PC-3 (cell line): ENCODE data around the gene CHID1. TPM values are rescaled to one million over a fixed set of nuclear protein-coding genes. Genes with fewer than 3 reads are reported as not detected.

Experiments
- ATAC-seq: fragments of 200-7000 bp; cut with Tn5 transposase; 2 replicates; pipeline ENCODE4 v1.9.1; 2020; ENCODE audit warnings: mild to moderate bottlenecking, moderate library complexity
- BruUV-seq: library from RNA; stranded (reverse); fragments of 400-500 nt; replicated peaks from 2 replicates; lab custom pipeline; 2021; lab: Mats Ljungman, UMichigan
- CTCF ChIA-PET: fragments of 300-600 bp; sonication (Branson Sonifier 250); formaldehyde crosslinking; loops from one replicate; lab custom pipeline; 2022; ENCODE audit warnings: antibody characterized with exemption; lab: Charles Lee
- POLR2A ChIA-PET: fragments of 300-600 bp; sonication (Branson Sonifier 250); formaldehyde crosslinking; loops from one replicate; lab custom pipeline; 2022; ENCODE audit warnings: antibody characterized with exemption; ENCODE audit not compliant: unreplicated experiment; lab: Charles Lee
- DNase-seq: peaks from one replicate; pipeline ENCODE4 v3.0.0-alpha.2; 2015
- H2AFZ ChIP-seq: fragments of 300-600 bp; sonication (generic); 2 replicates; pipeline ENCODE4 v1.6.0; 2016; ENCODE audit warnings: antibody characterized with exemption, low read length
- H3F3A ChIP-seq: fragments of 300-600 bp; sonication (generic); one replicate; pipeline ENCODE4 v1.6.0; 2017; ENCODE audit warnings: antibody characterized with exemption, low read length, control low read depth, mild to moderate bottlenecking; ENCODE audit not compliant: unreplicated experiment
- H3K27ac ChIP-seq: fragments of 300-600 bp; sonication (generic); 2 replicates; pipeline ENCODE4 v1.5.1; 2016; ENCODE audit warnings: mild to moderate bottlenecking, low read length
- H3K27me3 ChIP-seq: fragments of 300-600 bp; sonication (generic); 2 replicates; pipeline ENCODE4 v1.6.1; 2016; ENCODE audit warnings: low read length, mixed read lengths
- H3K36me3 ChIP-seq: fragments of 300-600 bp; sonication (generic); 2 replicates; pipeline ENCODE4 v1.6.1; 2016; ENCODE audit warnings: low read depth, mixed run types, low read length, mixed read lengths
- H3K4me1 ChIP-seq: fragments of 300-600 bp; sonication (generic); 2 replicates; pipeline ENCODE4 v1.5.1; 2016; ENCODE audit warnings: low read length; ENCODE audit not compliant: insufficient read depth
- H3K4me2 ChIP-seq: fragments of 300-600 bp; sonication (generic); 2 replicates; pipeline ENCODE4 v1.6.0; 2016; ENCODE audit warnings: low read length
- H3K4me3 ChIP-seq: fragments of 300-600 bp; sonication (generic); 2 replicates; pipeline ENCODE4 v1.5.1; 2016; ENCODE audit warnings: mild to moderate bottlenecking, low read length, mixed read lengths
- H3K79me2 ChIP-seq: fragments of 300-600 bp; sonication (generic); 2 replicates; pipeline ENCODE4 v1.6.1; 2017; ENCODE audit warnings: low read length, mixed read lengths
- H3K9ac ChIP-seq: fragments of 300-600 bp; sonication (generic); 2 replicates; pipeline ENCODE4 v1.6.0; 2016; ENCODE audit warnings: mild to moderate bottlenecking, low read length
- H3K9me2 ChIP-seq: fragments of 300-600 bp; sonication (generic); replicated peaks from 2 replicates; pipeline ENCODE4 v1.6.1; 2016; ENCODE audit warnings: mixed run types, low read length, mixed read lengths
- H3K9me3 ChIP-seq: fragments of 300-600 bp; sonication (generic); 2 replicates; pipeline ENCODE4 v1.6.1; 2016; ENCODE audit warnings: low read length, mixed read lengths
- H4K20me1 ChIP-seq: fragments of 300-600 bp; sonication (generic); 2 replicates; pipeline ENCODE4 v1.6.1; 2016; ENCODE audit warnings: low read length, mixed read lengths
- EZH2 ChIP-seq: fragments of 300-600 bp; sonication (generic); IDR thresholded peaks from one replicate; pipeline ENCODE4 v1.6.1; 2017; ENCODE audit warnings: antibody characterized with exemption, mild to moderate bottlenecking, low read length; ENCODE audit not compliant: unreplicated experiment
- EZH2phosphoT487 ChIP-seq: fragments of 300-600 bp; sonication (generic); IDR thresholded peaks from 2 replicates; pipeline ENCODE4 v1.6.1; 2018; ENCODE audit warnings: mild to moderate bottlenecking, antibody characterized with exemption, low read length, borderline replicate concordance
- intact Hi-C: fragments of 100-400 bp; cut with micrococcal nuclease; formaldehyde crosslinking; loops from 2 replicates; pipeline ENCODE4 v1.9.0; 2023
- total RNA-seq: library from RNA; depleted of rRNA; stranded (reverse); fragments of >200 nt; gene quantifications from 2 replicates; pipeline ENCODE4 v1.2.3, GENCODE V29; 2014
- TF ChIP-seq, protein P1 (sequence below): fragments of 300-600 bp; sonication (generic); conservative IDR thresholded peaks from 2 replicates; pipeline ENCODE4 v1.5.1; 2017; ENCODE audit warnings: antibody characterized with exemption, low read depth, mild to moderate bottlenecking, low read length

Gene CHID1
- total RNA-seq, 1 experiment from 2014 or later: 70.2 TPM

DNA sequence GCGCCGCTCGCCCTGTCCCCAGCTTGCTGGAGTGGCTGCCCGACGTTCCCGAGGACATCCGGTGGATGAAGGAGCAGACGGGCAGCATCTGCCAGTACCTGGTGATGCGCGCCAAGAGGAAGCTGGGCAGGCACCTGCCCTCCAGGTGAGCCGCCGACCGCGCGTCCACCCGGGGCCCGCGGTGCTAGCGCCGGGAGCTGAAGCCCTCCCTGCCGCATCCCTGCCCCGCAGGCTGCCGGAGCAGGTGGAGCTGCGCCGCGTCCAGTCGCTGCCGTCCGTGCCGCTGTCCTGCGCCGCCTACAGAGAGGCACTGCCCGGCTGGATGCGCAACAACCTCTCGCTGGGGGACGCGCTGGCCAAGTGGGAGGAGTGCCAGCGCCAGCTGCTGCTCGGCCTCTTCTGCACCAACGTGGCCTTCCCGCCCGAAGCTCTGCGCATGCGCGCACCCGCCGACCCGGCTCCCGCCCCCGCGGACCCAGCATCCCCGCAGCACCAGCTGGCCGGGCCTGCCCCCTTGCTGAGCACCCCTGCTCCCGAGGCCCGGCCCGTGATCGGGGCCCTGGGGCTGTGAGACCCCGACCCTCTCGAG is 86.2 kb downstream of the CHID1 start:
- Histone ChIP-seq H3K9me2 (no peaks in the 10 kb centered on the region), H2AFZ (no peak overlapping the region), H3K36me3 (no peaks in the 10 kb centered on the region), H3F3A (no peaks in the 10 kb centered on the region), H3K9ac (no peak overlapping the region), H3K27ac (peak overlapping the region; percentile 74), H3K4me1 (peaks cover 51% of the 10 kb centered on the region), H3K4me3 (no peak overlapping the region), H3K27me3 (no peaks in the 10 kb centered on the region), H3K79me2 (peaks cover 25% of the 10 kb centered on the region), H3K4me2 (no peak overlapping the region), H4K20me1 (peaks cover 13% of the 10 kb centered on the region; the same call in 1 of the 2 replicates), H3K9me3 (no peaks in the 10 kb centered on the region)
- DNase-seq: no peak
- BruUV-seq: no TSS peak
- ChIA-PET CTCF (no interaction called here), POLR2A (no interaction called here)
- TF ChIP-seq EZH2phosphoT487 (no peak), EZH2 (no peak)
- TF ChIP-seq, protein P1, sequence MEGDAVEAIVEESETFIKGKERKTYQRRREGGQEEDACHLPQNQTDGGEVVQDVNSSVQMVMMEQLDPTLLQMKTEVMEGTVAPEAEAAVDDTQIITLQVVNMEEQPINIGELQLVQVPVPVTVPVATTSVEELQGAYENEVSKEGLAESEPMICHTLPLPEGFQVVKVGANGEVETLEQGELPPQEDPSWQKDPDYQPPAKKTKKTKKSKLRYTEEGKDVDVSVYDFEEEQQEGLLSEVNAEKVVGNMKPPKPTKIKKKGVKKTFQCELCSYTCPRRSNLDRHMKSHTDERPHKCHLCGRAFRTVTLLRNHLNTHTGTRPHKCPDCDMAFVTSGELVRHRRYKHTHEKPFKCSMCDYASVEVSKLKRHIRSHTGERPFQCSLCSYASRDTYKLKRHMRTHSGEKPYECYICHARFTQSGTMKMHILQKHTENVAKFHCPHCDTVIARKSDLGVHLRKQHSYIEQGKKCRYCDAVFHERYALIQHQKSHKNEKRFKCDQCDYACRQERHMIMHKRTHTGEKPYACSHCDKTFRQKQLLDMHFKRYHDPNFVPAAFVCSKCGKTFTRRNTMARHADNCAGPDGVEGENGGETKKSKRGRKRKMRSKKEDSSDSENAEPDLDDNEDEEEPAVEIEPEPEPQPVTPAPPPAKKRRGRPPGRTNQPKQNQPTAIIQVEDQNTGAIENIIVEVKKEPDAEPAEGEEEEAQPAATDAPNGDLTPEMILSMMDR: no peak
- intact Hi-C loops: no loop called here
- ATAC-seq: no peak

DNA sequence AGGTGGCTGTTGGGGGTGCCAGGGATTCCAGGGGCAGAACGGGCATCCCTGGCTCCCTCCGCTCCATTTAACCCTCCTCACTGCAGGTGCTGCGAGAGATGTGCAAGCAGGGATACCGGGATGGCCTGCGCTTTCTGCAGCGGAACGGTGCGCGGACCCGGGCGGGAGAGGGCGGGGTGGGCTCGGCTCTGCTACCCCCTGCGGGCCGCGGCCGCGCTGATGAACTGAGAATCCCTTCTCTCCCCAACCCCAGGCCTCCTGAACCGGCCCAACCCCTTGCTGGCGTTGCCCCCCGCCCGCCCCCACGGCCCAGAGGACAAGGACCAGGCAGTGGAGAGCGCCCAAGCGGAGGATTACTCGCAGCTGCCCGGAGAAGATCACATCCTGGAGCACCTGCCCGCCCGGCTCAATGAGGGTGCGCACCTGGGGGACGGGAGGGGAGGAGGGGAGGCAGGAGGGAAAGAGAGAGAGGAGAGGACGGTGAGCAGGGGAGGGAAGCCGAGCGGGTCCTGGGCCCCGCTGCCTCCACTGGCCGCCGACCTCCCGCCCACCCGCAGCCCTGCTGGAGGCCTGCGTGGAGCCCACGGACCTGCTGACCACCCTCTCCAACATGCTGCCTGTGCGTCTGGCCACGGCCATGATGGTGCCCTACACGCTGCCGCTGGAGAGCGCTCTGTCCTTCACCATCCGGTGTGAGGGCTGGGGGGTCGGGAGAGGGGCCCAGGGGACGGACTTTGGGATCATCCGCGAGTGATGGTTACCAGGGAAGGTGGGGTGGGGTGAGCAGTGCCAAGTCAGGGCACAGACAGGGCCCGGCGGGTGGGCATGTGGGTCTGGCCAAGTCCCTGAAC is 86.9 kb downstream of the CHID1 start:
- intact Hi-C loops: no loop called here
- no peak overlapping the region for H3K4me2 ChIP-seq
- peaks cover 55% of the 10 kb centered on the region for H3K4me1 ChIP-seq
- H2AFZ ChIP-seq: no peak overlapping the region
- H3K4me3 ChIP-seq: no peak overlapping the region
- no TSS peak for BruUV-seq
- no peaks in the 10 kb centered on the region for H3F3A ChIP-seq
- H3K27ac ChIP-seq: no peak overlapping the region
- H3K36me3 ChIP-seq: no peaks in the 10 kb centered on the region
- no peaks in the 10 kb centered on the region for H3K27me3 ChIP-seq
- TF ChIP-seq, protein P1: no peak
- TF ChIP-seq EZH2 (no peak), EZH2phosphoT487 (no peak)
- DNase-seq (no peak), ATAC-seq (no peak)
- H3K9me3 ChIP-seq: no peaks in the 10 kb centered on the region
- ChIA-PET CTCF (no interaction called here), POLR2A (no interaction called here)
- no peaks in the 10 kb centered on the region for H3K9me2 ChIP-seq
- no peak overlapping the region for H3K9ac ChIP-seq
- H3K79me2 ChIP-seq: peaks cover 25% of the 10 kb centered on the region
- peaks cover 13% of the 10 kb centered on the region; the same call in 1 of the 2 replicates for H4K20me1 ChIP-seq
